Measurements from ENCODE around the gene ALDH1L1.

DNA sequence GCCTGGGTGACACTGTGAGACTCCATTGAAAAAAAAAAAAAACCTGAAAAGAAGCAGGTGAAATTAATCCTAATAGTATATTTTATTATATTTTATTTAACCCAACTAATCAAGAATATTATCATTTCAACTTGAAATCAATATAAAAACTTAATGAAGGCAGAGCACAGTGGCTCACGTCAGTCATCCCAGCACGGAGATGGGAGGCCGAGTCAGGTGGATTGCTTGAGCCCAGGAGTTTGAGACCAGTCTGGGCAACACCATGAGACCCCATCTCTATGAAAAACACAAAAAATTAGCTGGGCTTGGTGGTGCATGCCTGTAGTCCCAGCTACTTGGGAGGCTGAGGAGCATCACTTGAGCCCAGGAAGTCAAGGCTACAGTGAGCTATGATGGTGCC, 63.2 kb downstream of the ALDH1L1 start:
- TF ChIP-seq, protein P1, sequence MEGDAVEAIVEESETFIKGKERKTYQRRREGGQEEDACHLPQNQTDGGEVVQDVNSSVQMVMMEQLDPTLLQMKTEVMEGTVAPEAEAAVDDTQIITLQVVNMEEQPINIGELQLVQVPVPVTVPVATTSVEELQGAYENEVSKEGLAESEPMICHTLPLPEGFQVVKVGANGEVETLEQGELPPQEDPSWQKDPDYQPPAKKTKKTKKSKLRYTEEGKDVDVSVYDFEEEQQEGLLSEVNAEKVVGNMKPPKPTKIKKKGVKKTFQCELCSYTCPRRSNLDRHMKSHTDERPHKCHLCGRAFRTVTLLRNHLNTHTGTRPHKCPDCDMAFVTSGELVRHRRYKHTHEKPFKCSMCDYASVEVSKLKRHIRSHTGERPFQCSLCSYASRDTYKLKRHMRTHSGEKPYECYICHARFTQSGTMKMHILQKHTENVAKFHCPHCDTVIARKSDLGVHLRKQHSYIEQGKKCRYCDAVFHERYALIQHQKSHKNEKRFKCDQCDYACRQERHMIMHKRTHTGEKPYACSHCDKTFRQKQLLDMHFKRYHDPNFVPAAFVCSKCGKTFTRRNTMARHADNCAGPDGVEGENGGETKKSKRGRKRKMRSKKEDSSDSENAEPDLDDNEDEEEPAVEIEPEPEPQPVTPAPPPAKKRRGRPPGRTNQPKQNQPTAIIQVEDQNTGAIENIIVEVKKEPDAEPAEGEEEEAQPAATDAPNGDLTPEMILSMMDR (IDR thresholded peaks at IDR 0.05), result no peak
- TF ChIP-seq SIN3A (IDR thresholded peaks at IDR 0.05; ENCODE audit: borderline replicate concordance, insufficient read depth, low read depth, low read length), result no peak
